ENCODE results near the gene ALKBH7.

DNA sequence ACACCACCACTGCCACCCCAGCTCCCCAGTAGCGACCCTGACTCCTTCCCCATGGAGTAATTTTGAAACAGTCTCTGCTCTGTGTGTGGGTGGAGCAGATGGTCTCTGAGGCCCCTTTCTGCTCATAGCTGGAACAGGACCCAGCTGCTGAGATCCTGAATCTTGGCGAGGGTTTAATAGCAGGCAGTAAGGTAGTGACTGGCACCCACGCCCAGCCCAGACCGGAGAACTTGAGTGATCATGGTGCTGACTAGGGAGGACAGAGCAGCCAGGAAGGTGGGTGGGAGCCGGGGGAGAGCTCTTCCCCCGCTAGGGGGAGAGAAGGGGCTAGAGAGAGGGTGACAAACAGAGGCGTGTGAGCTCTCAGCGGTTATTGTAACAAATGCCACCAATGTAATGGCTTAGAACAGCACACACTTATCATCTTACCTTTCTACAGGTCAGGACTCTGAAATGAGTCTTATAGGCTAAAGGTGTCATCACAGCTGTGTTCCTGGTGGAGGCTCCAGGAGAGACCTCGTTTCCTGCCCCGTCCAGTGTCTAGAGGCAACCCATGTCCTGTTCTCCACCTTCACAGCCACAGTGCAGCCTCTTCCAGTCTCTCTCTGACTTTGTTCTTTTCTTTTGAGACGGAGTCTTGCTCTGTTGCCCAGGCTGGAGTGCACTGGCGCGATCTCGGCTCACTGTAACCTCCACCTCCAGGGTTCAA lies 31.9 kb upstream of the ALKBH7 start:
- TF ChIP-seq POLR2A (IDR thresholded peaks at IDR 0.05) (no peak), POLR2AphosphoS5 (IDR thresholded peaks at IDR 0.05) (no peak), EP300 (IDR thresholded peaks at IDR 0.05) (no peak)
- TF ChIP-seq, protein P1, sequence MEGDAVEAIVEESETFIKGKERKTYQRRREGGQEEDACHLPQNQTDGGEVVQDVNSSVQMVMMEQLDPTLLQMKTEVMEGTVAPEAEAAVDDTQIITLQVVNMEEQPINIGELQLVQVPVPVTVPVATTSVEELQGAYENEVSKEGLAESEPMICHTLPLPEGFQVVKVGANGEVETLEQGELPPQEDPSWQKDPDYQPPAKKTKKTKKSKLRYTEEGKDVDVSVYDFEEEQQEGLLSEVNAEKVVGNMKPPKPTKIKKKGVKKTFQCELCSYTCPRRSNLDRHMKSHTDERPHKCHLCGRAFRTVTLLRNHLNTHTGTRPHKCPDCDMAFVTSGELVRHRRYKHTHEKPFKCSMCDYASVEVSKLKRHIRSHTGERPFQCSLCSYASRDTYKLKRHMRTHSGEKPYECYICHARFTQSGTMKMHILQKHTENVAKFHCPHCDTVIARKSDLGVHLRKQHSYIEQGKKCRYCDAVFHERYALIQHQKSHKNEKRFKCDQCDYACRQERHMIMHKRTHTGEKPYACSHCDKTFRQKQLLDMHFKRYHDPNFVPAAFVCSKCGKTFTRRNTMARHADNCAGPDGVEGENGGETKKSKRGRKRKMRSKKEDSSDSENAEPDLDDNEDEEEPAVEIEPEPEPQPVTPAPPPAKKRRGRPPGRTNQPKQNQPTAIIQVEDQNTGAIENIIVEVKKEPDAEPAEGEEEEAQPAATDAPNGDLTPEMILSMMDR (IDR thresholded peaks at IDR 0.05): no peak

Measured in suprapubic skin (tissue), 4 donors.